ENCODE results near the gene ITPRIPL2. TPM values are rescaled to one million over a fixed set of nuclear protein-coding genes. Genes with fewer than 3 reads are reported as not detected.
A peak's percentile ranks its signal among the peaks of the same experiment; 100 is the strongest.

The ITPRIPL2 gene
- total and polyA plus RNA-seq, 2 of the 13 experiments (the other 11 are each of a cell fraction or from before 2014, with no cell fraction given) = 5.9 to 12.6 TPM

GRCh38 chr16:19110537-19111360, 3.0 kb upstream of the ITPRIPL2 start (continued):
- TF ChIP-seq ATF6 (CRISPR knock-in tag; conservative IDR thresholded peaks at IDR 0.05) (0 out of 2 replicates have a peak, but pooled peaks have one; percentile 53), ZNF235 (CRISPR knock-in tag; IDR thresholded peaks at IDR 0.05; ENCODE audit: borderline replicate concordance) (no peak), ARID4A (CRISPR knock-in tag; IDR thresholded peaks at IDR 0.05; ENCODE audit: borderline replicate concordance) (no peak), ZNF562 (CRISPR knock-in tag; IDR thresholded peaks at IDR 0.05; ENCODE audit: borderline replicate concordance) (no peak), ZNF724P (CRISPR knock-in tag; IDR thresholded peaks at IDR 0.05; ENCODE audit: borderline replicate concordance) (no peak), MXD1 (CRISPR knock-in tag; IDR thresholded peaks at IDR 0.05) (no peak; the same call in 1 of the 2 replicates), SYNCRIP (IDR thresholded peaks at IDR 0.05; ENCODE audit: insufficient read depth, low read depth, low read length) (no peak), ZNF160 (CRISPR knock-in tag; IDR thresholded peaks at IDR 0.05) (no peak), UBTF (CRISPR knock-in tag; IDR thresholded peaks at IDR 0.05) (no peak), ZNF12 (CRISPR knock-in tag; IDR thresholded peaks at IDR 0.05) (0 out of 2 replicates have a peak, but pooled peaks have one; percentile 66), KLF12 (CRISPR knock-in tag; IDR thresholded peaks at IDR 0.05; ENCODE audit: borderline replicate concordance) (0 out of 2 replicates have a peak, but pooled peaks have one; percentile 35), RAD51 (IDR thresholded peaks at IDR 0.05; ENCODE audit: borderline replicate concordance) (no peak), ZNF17 (CRISPR knock-in tag; IDR thresholded peaks at IDR 0.05) (no peak), ELF1 (CRISPR knock-in tag; IDR thresholded peaks at IDR 0.05) (no peak)

All from HepG2 (cell line).